C4-2B (cell line): ENCODE measurements around the gene TMEM179.

ENCODE experiments used
- ZFX ChIP-seq: fragments of 450-650 bp; IDR thresholded peaks from 2 replicates; pipeline ENCODE4 v1.6.1; 2017
- TF ChIP-seq, protein P1 (sequence below): fragments of 450-650 bp; conservative IDR thresholded peaks from 2 replicates; pipeline ENCODE4 v1.5.1; 2017; ENCODE audit warnings: mild to moderate bottlenecking

DNA sequence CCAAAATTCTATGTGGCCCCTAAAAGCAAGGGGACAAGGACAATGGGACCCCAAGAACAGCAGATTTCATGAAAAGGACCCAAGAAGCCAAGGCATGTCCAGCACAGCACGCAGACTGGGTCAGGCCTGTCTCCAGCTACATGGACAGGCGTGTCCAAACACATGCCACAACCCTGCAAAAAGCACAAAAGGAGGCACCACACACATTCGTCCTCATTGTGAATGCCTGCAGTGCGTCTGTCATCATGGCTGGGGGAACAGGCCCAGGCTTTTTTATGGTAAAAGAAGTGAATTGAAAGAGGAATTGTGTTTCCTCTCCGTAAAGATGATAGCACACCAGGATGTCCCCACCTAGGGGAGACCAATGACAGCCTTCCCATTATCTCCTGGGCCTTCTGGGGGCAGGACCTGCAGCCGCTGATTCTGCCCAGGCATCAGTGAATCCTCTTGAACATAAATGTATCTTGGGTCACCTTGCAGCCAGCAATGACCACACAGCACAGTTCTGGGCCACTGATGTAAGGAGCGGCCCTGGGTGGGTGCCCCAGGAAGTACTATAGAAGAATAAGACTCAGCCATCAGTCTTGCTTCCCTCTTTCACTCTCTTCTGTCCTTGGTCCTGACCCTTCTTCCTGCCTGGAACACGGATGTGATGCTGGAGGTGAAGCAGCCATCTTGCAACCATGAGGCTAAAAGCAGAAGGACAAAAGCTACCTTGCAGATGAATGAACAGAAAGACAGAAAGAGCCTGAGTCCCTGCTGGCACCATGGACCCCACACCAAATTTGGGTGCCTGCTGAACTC lies 54.8 kb downstream of the TMEM179 start:
- TF ChIP-seq, protein P1, sequence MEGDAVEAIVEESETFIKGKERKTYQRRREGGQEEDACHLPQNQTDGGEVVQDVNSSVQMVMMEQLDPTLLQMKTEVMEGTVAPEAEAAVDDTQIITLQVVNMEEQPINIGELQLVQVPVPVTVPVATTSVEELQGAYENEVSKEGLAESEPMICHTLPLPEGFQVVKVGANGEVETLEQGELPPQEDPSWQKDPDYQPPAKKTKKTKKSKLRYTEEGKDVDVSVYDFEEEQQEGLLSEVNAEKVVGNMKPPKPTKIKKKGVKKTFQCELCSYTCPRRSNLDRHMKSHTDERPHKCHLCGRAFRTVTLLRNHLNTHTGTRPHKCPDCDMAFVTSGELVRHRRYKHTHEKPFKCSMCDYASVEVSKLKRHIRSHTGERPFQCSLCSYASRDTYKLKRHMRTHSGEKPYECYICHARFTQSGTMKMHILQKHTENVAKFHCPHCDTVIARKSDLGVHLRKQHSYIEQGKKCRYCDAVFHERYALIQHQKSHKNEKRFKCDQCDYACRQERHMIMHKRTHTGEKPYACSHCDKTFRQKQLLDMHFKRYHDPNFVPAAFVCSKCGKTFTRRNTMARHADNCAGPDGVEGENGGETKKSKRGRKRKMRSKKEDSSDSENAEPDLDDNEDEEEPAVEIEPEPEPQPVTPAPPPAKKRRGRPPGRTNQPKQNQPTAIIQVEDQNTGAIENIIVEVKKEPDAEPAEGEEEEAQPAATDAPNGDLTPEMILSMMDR: no peak
- no peak for TF ChIP-seq ZFX
